ENCODE results near the gene H2BK1.
A peak's percentile ranks its signal among the peaks of the same experiment; 100 is the strongest.

The H2BK1 gene

DNA sequence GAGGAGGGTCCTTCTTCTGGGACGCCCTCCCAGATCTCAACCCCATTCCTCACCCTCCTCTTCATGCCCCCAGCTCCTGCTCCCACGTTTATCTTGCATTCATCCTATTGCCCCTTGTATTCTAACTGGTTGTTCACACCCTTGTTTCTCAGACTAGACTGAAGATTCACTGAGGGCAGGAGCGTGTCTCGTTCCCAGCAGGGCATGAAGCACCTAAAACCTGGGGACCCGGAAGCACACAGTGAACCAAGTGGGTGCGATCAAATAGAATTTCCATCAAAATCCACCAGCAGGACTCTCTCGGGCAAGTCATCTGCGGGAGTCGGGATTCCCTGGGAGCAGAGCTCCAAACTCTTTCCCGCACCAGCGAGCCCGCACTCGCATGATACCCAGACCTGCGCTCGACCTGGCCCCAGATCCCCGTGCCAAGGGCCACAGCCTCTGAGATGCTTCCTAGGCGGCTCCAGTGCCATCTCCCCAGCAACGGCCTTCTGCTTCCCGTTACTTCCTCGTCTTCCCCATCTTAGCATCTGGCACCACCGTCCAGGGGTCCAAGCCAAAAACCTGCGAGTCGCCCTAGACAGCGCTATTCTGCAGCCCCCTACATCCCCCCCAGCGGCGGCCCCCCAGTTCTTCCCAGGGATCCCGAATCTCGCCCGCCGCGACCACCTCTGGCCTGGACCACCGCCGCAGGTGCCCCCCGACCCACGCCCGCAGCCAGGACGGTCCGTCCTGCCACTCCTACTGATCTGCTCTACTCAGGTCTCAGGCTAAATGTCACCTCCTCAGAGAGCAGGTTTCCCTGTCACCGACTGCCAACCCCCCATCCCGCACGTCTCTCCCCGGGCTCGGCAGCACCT is 36.7 kb downstream of the H2BK1 start:
- Histone ChIP-seq H3K9me3 (ENCODE audit: insufficient read depth, low read length, severe bottlenecking) (no peaks in the 10 kb centered on the region), H3K79me2 (ENCODE audit: insufficient read depth, low read length) (no peaks in the 10 kb centered on the region), H3K27me3 (ENCODE audit: insufficient read depth, low read length, poor library complexity) (peaks cover 14% of the 10 kb centered on the region), H3K9ac (ENCODE audit: low read depth, low read length) (no peak overlapping the region), H4K20me1 (ENCODE audit: insufficient read depth, low read length) (0 out of 2 replicates have a peak, but pooled peaks cover 4% of the 10 kb centered on the region), H3K4me3 (ENCODE audit: low read depth in 1 of 2, low read length in 2 of 2) (no peak overlapping the region), H3K27ac (ENCODE audit: low read length) (no peak overlapping the region), H3K4me1 (ENCODE audit: insufficient read depth, low read length) (no peaks in the 10 kb centered on the region; the same call in 1 of the 2 replicates), H3K4me2 (ENCODE audit: insufficient read depth, low read length) (no peak overlapping the region), H2AFZ (ENCODE audit: low read depth, low read length) (no peak overlapping the region), H3K36me3 (ENCODE audit: insufficient read depth, low read length) (no peaks in the 10 kb centered on the region)
- DNase-seq: no peak
- TF ChIP-seq EZH2 (IDR thresholded peaks at IDR 0.05; ENCODE audit: borderline replicate concordance, low read depth, low read length, severe bottlenecking): no peak
- TF ChIP-seq, protein P1, sequence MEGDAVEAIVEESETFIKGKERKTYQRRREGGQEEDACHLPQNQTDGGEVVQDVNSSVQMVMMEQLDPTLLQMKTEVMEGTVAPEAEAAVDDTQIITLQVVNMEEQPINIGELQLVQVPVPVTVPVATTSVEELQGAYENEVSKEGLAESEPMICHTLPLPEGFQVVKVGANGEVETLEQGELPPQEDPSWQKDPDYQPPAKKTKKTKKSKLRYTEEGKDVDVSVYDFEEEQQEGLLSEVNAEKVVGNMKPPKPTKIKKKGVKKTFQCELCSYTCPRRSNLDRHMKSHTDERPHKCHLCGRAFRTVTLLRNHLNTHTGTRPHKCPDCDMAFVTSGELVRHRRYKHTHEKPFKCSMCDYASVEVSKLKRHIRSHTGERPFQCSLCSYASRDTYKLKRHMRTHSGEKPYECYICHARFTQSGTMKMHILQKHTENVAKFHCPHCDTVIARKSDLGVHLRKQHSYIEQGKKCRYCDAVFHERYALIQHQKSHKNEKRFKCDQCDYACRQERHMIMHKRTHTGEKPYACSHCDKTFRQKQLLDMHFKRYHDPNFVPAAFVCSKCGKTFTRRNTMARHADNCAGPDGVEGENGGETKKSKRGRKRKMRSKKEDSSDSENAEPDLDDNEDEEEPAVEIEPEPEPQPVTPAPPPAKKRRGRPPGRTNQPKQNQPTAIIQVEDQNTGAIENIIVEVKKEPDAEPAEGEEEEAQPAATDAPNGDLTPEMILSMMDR (IDR thresholded peaks at IDR 0.05; ENCODE audit: borderline replicate concordance, extremely low read depth, low read length, poor library complexity, severe bottlenecking): no peak
- no peak for ATAC-seq (ENCODE audit: insufficient read depth, low read depth)

DNA sequence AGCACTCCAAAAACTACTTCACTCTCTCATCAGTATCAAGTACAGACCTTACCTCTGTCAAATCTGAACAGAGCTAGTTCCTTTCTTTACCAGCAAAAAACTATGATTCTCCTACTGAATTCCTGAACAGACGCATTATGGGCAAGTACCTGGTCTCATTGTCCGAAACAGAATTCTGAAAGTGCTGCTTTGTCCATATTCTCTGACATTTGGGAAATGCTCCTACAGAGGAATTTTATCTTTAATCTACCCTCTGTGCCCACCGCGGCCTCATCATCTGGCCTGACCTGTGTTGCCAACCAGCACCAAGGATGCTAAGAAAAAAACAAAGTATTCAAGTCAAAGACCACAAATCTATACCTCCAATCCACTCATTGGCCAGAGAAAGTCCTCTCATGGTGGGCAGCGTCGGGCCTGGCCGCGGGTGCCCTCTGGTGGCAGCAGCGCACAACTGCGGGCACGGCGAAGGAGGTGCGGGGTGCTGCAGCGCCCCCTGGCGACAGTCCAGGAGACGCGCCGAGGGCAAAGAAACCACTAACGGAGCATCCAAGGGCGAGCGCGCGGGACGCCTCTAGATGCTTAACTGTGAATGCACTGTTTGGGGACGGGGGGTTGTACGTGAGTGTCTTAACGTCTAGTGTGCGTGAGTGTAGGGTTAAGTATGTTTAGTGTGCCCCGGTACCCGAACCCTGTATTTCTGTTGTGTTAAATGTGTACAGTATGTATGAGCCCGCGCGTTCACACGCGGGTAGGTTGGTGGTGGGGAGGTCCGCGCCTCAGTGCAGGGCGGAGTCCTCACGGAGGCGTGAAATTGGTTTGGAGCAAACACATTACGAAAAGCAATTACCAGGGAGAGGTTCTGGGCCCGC is 37.8 kb downstream of the H2BK1 start:
- no peaks in the 10 kb centered on the region for H3K9me3 ChIP-seq (ENCODE audit: insufficient read depth, low read length, severe bottlenecking)
- H2AFZ ChIP-seq (ENCODE audit: low read depth, low read length): no peak overlapping the region
- no peak overlapping the region for H3K4me3 ChIP-seq (ENCODE audit: low read depth in 1 of 2, low read length in 2 of 2)
- no peaks in the 10 kb centered on the region for H3K79me2 ChIP-seq (ENCODE audit: insufficient read depth, low read length)
- H3K9ac ChIP-seq (ENCODE audit: low read depth, low read length): no peak overlapping the region
- ATAC-seq (ENCODE audit: insufficient read depth, low read depth) (peak; percentile 92), DNase-seq (peak; percentile 74)
- H3K36me3 ChIP-seq (ENCODE audit: insufficient read depth, low read length): no peaks in the 10 kb centered on the region
- no peaks in the 10 kb centered on the region for H4K20me1 ChIP-seq (ENCODE audit: insufficient read depth, low read length)
- H3K27ac ChIP-seq (ENCODE audit: low read length): no peak overlapping the region
- H3K4me1 ChIP-seq (ENCODE audit: insufficient read depth, low read length): no peaks in the 10 kb centered on the region; the same call in 1 of the 2 replicates
- H3K27me3 ChIP-seq (ENCODE audit: insufficient read depth, low read length, poor library complexity): peaks cover 11% of the 10 kb centered on the region
- TF ChIP-seq, protein P1 (IDR thresholded peaks at IDR 0.05; ENCODE audit: borderline replicate concordance, extremely low read depth, low read length, poor library complexity, severe bottlenecking): peak; percentile 100
- TF ChIP-seq EZH2 (IDR thresholded peaks at IDR 0.05; ENCODE audit: borderline replicate concordance, low read depth, low read length, severe bottlenecking): no peak
- H3K4me2 ChIP-seq (ENCODE audit: insufficient read depth, low read length): no peak overlapping the region

DNA sequence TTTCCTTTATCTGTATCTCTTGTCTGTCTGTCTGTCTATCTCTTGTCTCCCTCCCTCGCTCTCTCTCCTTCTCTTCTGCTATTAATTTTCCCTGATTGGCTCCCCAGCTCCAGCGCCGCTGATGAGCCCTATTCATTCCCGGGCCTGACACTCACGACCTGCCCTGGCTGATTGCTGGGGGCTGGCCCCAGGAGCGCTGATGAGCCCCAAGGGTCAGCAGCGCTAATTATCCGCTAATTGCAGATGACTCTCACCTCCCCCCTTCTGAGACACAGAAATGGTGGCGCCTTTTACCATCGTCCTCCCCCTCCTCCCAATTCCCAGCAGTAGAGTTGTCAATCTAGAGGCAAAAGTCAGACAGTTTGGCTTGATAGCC is 41.5 kb downstream of the H2BK1 start:
- Histone ChIP-seq H3K9ac (ENCODE audit: low read depth, low read length) (no peak overlapping the region), H3K36me3 (ENCODE audit: insufficient read depth, low read length) (no peaks in the 10 kb centered on the region), H3K4me1 (ENCODE audit: insufficient read depth, low read length) (no peaks in the 10 kb centered on the region; the same call in 1 of the 2 replicates), H2AFZ (ENCODE audit: low read depth, low read length) (no peak overlapping the region), H3K4me2 (ENCODE audit: insufficient read depth, low read length) (no peak overlapping the region), H3K4me3 (ENCODE audit: low read depth in 1 of 2, low read length in 2 of 2) (no peak overlapping the region), H3K27me3 (ENCODE audit: insufficient read depth, low read length, poor library complexity) (peaks cover 28% of the 10 kb centered on the region), H3K9me3 (ENCODE audit: insufficient read depth, low read length, severe bottlenecking) (no peaks in the 10 kb centered on the region), H3K27ac (ENCODE audit: low read length) (no peak overlapping the region), H4K20me1 (ENCODE audit: insufficient read depth, low read length) (no peaks in the 10 kb centered on the region), H3K79me2 (ENCODE audit: insufficient read depth, low read length) (no peaks in the 10 kb centered on the region)
- TF ChIP-seq, protein P1 (IDR thresholded peaks at IDR 0.05; ENCODE audit: borderline replicate concordance, extremely low read depth, low read length, poor library complexity, severe bottlenecking): no peak
- TF ChIP-seq EZH2 (IDR thresholded peaks at IDR 0.05; ENCODE audit: borderline replicate concordance, low read depth, low read length, severe bottlenecking): no peak
- ATAC-seq (ENCODE audit: insufficient read depth, low read depth): no peak
- no peak for DNase-seq

Data from DND-41 (cell line).